HG02759 (cell line): ENCODE results near the gene CACNB3.

ENCODE experiments used
- ATAC-seq: cut with Tn5 transposase; IDR thresholded peaks from one replicate; pipeline ENCODE4 v1.9.1; 2021; ENCODE audit warnings: mild to moderate bottlenecking, moderate library complexity; ENCODE audit not compliant: unreplicated experiment

Gene CACNB3

DNA sequence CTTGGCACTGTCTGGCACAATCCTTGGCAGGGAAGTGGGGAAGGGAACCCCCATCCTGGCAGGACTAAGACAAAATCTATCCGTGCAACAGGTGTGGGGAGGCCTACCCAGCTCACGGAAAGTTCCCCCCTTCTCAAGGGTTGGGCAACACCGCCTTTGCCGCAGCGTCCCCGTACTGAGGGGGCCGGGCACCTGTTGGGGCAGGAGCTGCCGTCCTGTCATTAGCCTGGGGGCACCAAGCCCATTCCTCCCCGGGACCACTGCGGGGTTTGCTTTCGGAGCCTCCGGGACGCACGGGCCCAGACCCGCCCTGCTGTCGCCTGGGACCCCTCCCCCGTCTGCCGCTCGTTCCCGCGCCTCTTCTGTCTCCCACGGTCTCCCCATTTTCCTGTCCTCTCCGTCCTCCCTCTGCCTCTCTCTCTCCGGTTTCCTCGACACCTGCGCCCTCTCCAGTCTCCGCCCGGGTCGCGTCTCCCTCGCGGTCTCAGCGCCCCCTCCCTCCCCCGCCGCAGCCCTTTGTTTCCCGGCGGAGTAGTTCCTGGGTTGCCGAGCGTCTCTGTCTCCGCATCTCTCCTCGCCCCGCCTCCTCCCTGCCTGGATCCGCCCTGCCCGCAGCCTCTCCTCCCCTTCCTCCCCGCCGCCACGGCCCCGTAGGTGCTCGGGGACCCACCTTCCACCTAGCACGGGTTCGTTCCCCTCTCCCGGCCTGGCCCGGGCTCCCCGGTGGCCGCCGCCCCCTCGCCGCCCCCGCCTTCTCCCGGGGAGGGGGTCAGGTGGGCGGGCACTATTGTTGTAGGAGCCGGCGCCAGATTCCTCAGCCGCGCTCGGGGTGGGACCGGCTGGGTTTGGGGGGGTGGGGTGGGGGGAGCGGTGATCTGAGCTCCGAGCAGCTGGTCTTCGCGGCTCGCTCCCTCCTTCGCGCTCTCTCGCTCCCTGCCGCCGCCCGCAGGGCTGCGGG, at the start of gene CACNB3:
TSS of gene CACNB3 (plus strand) at position 624 of the 958 bp plus-strand sequence. CDS start 434 bp downstream, outside the sequence.
- peak; percentile 33 for ATAC-seq

DNA sequence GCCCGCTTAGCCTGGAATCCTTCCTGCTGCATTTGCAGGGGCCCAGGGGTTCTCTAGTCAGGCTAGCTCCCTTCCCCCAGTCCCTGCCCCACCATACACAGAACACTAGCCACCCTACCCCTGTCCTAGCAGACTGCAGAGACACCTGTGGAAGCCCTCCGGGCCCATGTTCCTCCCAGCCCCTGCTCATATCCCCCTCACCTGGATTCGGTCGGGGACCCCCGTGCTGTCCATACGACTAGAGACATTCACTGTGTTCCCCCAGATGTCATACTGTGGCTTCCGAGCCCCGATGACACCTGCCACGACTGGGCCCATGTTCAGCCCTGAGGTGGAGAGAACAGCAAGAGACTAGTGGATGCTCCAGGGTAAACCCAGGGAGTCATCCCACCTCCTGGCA, 49.6 kb upstream of the CACNB3 start:
- no peak for ATAC-seq

DNA sequence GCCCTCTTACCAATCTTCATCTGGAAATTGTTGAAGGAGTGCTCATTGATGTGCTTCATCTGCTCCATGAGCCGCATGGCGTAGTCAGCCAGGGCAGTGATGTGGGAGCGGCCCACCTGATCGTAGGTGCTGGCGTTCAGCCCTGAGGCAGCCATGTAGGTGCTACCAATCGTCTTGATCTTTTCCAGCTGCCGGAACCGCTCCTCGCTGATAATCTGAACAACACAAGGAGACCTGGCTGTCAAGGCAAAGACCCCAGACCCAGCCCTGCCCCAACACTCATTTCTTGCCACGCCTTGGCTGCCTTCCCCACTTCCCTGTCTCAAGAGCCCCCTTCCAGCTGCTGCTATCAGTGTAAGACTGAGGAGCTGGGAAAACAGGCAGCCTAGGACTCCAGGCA, 47.5 kb upstream of the CACNB3 start:
- ATAC-seq = no peak

DNA sequence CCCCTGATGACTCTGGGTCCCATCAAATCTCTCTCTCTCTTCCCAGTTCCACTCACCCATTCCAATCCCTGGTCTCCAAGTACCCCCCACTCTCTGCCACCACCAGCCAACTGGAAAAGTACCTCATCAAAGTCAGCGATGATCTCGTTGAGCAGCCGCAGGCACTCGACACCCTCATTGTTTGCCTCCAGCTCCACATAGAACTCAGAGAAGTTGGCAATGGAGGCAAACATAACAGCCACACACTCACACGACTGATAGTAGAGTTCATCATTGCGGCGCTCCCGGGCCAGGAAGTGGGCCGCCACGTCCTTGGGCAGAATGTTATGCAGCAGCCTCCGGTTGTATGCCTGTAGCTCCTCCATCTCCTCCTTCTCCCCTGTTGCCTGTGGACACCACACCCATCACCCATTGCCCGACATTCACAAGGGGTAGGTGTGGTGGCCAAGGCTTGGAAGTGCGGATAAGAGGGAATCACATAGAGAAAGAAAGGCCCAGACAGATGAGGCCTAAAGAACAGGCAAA, 46.6 kb upstream of the CACNB3 start:
- no peak for ATAC-seq

DNA sequence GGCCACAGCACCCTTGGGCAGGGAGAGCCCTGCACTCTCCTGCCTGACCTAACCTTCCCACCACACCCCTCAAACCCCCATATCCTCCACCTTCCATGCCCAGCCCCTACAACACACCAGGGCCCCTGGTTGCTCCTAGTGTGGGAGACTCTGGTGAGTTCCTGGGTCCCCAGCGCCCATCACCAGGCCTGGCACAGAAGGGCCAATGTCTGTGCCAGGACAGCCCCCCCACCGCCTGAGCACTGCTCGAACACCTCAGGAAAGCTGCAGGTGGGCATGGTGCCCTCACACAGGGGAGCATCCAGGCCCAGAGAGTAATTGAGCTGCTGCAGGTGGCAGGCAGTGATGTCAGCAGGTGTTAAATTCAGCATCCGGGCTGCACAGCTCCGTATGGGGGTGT, 44.6 kb upstream of the CACNB3 start:
- ATAC-seq = no peak

GRCh38 chr12:48774516-48774915, 43.8 kb upstream of the CACNB3 start:
- no peak for ATAC-seq

- no peak for ATAC-seq
Observed at GRCh38 chr12:48775299-48775698, 43.0 kb upstream of the CACNB3 start.

GRCh38 chr12:48775991-48776649, 42.2 kb upstream of the CACNB3 start:
- ATAC-seq = no peak

DNA sequence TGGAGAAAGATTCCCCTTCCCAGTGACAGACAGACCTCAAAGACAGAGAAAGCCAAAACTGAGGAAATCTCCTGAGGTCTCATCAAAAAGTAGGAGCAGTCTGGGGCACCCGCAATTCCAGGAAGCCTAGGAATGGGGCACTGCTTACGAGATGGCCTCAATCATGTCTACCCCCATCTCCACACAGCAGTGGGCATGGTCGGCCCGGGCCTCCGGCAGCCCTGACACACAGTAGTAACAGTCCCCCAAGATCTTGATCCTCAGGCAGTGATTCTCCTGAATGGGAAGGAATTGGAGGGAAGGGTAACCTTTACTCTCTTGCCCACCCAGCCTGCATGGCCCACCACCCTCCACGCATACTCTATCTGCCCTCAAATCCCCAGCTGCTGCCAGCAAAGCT, 41.3 kb upstream of the CACNB3 start:
- ATAC-seq = no peak

DNA sequence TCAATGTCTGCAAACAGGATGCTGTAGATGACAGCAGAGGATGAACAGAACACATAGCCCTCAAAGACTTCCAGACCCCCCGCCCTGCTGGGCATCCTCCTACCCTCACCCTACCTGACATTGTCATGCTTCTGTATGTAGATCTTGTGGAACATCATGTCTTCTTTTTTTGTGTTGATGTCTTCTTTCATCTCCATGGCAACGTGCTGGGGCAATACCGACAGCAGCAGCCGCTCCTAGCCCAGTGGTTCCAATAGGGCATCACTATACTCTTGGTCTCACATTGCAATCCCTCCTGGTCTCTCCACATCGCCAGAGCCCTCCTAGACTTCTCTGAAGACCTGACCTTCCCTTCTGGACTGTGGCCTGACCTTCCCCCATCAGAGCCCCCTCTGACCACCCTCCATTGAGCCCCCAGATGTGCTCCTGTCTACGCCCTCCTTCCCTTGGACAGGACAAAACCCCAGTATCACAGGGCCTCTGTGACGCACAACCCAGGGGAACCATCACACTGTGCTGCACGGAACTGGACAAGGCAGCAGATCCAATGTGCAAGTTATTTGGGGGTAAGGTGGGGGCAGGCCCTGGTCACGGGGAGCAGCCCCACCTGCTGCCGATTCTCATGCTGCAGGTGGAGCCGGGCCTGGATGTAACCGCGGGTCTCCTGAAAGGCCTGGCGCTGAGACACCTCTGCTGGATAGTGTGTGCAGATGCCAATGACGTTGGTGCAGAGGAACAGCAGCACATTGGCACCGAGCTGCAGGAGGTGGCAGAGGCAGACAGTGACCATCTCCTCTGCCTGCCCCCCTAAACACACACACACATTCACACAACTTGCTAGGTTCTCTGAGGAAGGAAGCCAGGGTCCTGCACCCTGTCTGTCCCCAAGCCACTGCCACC, 40.5 kb upstream of the CACNB3 start:
- no peak for ATAC-seq

GRCh38 chr12:48779869-48780268, 38.4 kb upstream of the CACNB3 start:
- ATAC-seq = no peak

- ATAC-seq = no peak
Observed at GRCh38 chr12:48780381-48781025, 37.8 kb upstream of the CACNB3 start.

DNA sequence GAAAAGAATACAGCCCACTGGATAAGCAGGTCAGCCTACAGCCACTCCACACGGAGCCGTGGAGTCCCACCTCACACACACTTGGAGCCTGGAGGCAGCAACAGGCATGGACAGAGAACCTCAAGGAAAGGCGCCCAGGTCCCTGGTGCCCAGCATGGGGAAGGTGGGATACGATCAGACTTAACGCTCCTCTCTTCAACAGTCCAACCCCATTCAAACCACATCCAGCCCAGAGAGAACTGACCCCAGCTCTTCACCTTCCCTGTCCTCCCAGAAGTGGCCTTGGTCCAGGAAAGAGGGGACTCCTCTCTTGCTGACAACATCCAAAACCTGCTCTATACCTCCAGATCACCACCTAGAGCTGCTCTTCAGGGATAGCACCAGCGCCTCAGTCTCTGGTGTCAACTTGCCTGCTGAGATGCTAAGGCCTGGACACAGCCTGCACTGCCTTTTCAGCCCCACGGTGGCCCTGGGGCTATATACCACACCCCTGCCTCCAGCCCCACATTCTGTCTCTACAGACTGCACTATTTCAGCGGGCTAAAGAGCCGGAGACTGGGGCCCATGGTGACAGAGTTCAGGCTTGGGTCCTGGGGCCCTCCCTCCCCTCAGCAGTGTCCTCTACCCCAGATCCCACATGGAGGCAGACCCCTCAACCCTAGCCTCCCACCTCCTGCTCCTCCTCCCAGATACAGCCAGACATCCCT, 36.4 kb upstream of the CACNB3 start:
- no peak for ATAC-seq

GRCh38 chr12:48782457-48783395, 35.6 kb upstream of the CACNB3 start:
- no peak for ATAC-seq

DNA sequence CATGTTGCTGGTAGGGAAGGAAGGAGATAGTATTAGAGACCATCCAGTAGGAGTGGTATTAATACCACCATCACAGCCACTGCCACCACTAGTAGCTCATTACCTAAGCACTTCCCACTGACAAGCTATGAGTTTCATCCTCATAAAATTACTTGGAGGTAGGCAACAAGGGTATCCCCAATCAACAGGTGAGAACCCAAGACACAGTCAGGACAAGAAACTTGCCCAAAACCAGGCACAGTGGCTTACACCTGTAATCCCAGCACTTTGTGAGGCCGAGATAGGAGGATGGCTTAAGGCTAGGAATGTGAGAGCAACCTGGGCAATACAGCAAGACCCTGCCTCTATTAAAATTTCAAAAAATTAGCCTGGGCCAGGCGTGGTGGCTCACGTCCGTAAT, 34.9 kb upstream of the CACNB3 start:
- ATAC-seq = no peak

DNA sequence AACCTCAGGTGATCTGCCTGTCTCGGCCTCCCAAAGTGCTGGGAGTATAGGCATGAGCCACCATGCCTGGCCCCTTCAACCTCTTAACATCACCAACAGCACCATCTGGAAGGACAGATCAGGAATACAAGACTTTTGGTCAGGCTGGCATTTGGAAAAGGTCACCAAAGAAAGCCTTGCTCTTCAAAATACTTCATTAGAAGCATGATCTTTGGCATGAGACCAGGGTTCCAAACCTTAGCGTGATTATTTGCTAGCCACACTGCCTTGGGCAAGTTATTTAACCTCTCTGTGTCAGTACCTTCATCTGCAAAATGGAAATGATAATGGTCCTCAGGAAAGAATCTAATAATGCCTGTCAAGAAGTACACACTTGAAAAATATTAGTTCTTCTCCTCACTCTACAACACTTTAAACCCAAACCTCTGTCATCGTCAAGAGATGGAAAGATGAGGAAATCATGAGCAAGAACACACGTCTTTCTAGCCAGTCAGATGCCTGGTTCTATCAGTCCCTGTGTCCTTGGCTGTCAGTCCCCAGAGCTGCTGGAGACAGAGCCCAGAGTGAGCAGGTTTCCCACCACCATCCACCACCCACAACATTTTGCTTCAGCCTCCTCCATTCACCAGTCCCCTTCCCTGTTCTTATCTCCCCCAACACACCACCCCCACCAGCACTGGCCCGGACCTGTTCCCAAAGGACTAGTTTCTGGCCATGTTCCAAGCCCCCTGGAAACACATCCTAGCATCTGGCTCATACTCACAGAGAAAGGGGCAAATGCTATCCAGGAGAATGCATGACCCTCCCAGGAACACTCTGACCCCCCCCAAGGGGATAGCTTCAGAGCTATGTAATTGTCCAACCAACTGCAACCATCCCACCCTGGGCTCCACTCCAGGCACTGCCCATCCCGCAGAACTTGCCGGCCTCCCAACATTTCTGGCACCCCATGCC, 31.4 kb upstream of the CACNB3 start:
- ATAC-seq = no peak

DNA sequence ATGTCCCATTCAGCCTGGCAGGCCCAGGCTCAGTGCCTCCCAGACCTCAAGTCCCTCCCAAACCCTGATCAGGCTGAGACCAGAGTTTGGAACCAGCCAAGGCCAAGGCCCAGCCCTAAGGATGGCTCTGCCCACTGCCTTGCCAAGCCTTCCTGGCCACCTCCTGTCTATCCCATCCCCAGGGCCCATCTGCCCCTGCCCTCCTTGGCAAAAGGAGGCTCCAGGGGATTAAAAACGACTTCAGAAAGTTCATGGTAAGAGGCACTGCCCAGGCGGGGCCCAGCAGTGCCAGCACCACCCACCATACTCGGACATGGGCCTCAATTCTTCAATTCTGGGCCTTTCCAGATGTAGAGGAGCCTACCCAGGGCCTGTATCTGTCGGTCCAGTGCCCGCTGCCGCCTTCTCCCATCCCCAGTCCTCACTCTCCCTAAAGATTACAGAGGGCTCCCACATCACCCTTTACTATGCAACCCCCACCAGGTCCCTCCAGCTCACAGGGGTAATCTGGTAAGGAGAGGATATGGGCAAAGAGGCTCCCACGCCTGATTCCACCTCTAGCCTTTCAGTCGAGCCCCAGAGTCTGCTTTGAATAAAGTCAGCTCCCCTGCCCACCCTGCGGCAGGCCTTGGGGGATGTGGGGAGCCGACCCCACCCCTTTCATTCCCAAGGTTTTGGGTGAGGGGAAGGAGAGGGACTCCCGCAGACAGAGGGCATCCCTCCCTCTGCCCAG, 30.3 kb upstream of the CACNB3 start:
- ATAC-seq = peak; percentile 6
